Activated CD4-positive, alpha-beta memory T cell treated with anti-CD3 and anti-CD28 coated beads, Interleukin-2, amount 10 ng/mL, durations not matched to agents 7 days and 5 days (primary cell): ENCODE results near the gene PDE8A. TPM values are rescaled to one million over a fixed set of nuclear protein-coding genes. Genes with fewer than 3 reads are reported as not detected.

Experiments used
- CTCF ChIA-PET: fragments of 350-600 bp; sonication (Branson Sonifier 250); formaldehyde crosslinking; loops from one replicate; lab custom pipeline; 2021; ENCODE audit warnings: antibody characterized with exemption, inconsistent platforms; lab: Charles Lee
- POLR2A ChIA-PET: fragments of 350-600 bp; sonication (Branson Sonifier 250); formaldehyde crosslinking; loops from one replicate; lab custom pipeline; 2021; ENCODE audit warnings: antibody characterized with exemption; lab: Charles Lee
- DNase-seq: peaks from one replicate; pipeline ENCODE4 v3.0.0-alpha.2; 2020
- H3K27ac Mint-ChIP-seq: one replicate; pipeline ENCODE4 v1.8.0; 2021; ENCODE audit warnings: mild to moderate bottlenecking, mixed read lengths
- H3K27me3 Mint-ChIP-seq: one replicate; pipeline ENCODE4 v1.8.0; 2021; ENCODE audit warnings: mixed read lengths
- H3K36me3 Mint-ChIP-seq: one replicate; pipeline ENCODE4 v1.8.0; 2021; ENCODE audit warnings: low read depth, mixed read lengths
- H3K4me1 Mint-ChIP-seq: one replicate; pipeline ENCODE4 v1.8.0; 2021; ENCODE audit warnings: mixed read lengths
- H3K4me3 Mint-ChIP-seq: one replicate; pipeline ENCODE4 v1.8.0; 2021; ENCODE audit warnings: mild to moderate bottlenecking, mixed read lengths
- H3K9me3 Mint-ChIP-seq: one replicate; pipeline ENCODE4 v1.8.0; 2021; ENCODE audit warnings: mixed read lengths
- total RNA-seq, 2 experiments: library from RNA; stranded (reverse); gene quantifications; one replicate each; pipeline ENCODE4 v1.2.3, GENCODE V29; 2021

Gene PDE8A
- total RNA-seq: 10 to 100 TPM; 24.4 to 25.1 TPM

- peak; percentile 67 for DNase-seq
- Mint-ChIP-seq H3K4me1 (peaks cover 54% of the 10 kb centered on the region), H3K27me3 (peaks cover 5% of the 10 kb centered on the region), H3K9me3 (no peaks in the 10 kb centered on the region), H3K4me3 (peak within 1 kb of the TSS; percentile 96), H3K27ac (peak within 1 kb of the TSS; percentile 94), H3K36me3 (peaks cover 5% of the 10 kb centered on the region)
- ChIA-PET POLR2A (interaction anchor here (0.8 to 2.4 kb wide), 15 partner anchors 10 to 411 kb away, joined by 3 to 17 read pairs (median 4); no protein-coding TSS in a partner anchor), CTCF (interaction anchor here (1.2 to 1.8 kb wide), 2 partner anchors 45 to 383 kb away, joined by 3 to 6 read pairs; no protein-coding TSS in a partner anchor)
Observed at GRCh38 chr15:84981711-84982300, at the start of gene PDE8A. PDE8A (plus strand) TSS chr15:84981856; CDS start chr15:84982163, 307 bp downstream.

GRCh38 chr15:84934942-84935729, 46.5 kb upstream of the PDE8A start:
- CTCF ChIA-PET: no interaction called here
- H3K4me1 Mint-ChIP-seq: peaks cover 2% of the 10 kb centered on the region
- peaks cover 11% of the 10 kb centered on the region for H3K27me3 Mint-ChIP-seq

GRCh38 chr15:84937144-84937543, 44.5 kb upstream of the PDE8A start:
- H3K27ac Mint-ChIP-seq: no peak overlapping the region
- no peaks in the 10 kb centered on the region for H3K36me3 Mint-ChIP-seq
- DNase-seq: no peak
- H3K4me3 Mint-ChIP-seq: no peak overlapping the region
- no peaks in the 10 kb centered on the region for H3K9me3 Mint-ChIP-seq
- CTCF ChIA-PET: interaction anchor here (1.0 kb wide), 1 partner anchor 45 kb away, joined by 3 read pairs; the partner anchor contains the start of gene PDE8A
- POLR2A ChIA-PET: no interaction called here
- H3K4me1 Mint-ChIP-seq: peaks cover 2% of the 10 kb centered on the region
- peaks cover 13% of the 10 kb centered on the region for H3K27me3 Mint-ChIP-seq

More at GRCh38 chr15:84934942-84935729, 46.5 kb upstream of the PDE8A start:
- POLR2A ChIA-PET: no interaction called here
- Mint-ChIP-seq H3K9me3 (no peaks in the 10 kb centered on the region), H3K27ac (no peak overlapping the region), H3K36me3 (no peaks in the 10 kb centered on the region), H3K4me3 (no peak overlapping the region)
- no peak for DNase-seq

GRCh38 chr15:84938726-84939125, 42.9 kb upstream of the PDE8A start:
- Mint-ChIP-seq H3K4me3 (no peak overlapping the region), H3K9me3 (no peaks in the 10 kb centered on the region), H3K36me3 (no peaks in the 10 kb centered on the region), H3K4me1 (peaks cover 2% of the 10 kb centered on the region), H3K27ac (no peak overlapping the region), H3K27me3 (peaks cover 13% of the 10 kb centered on the region)
- CTCF ChIA-PET: no interaction called here
- POLR2A ChIA-PET: no interaction called here
- no peak for DNase-seq

- no peaks in the 10 kb centered on the region for H3K9me3 Mint-ChIP-seq
- H3K27me3 Mint-ChIP-seq: peaks cover 13% of the 10 kb centered on the region
- POLR2A ChIA-PET: interaction anchor here (0.6 kb wide), 1 partner anchor 10 kb away, joined by 3 read pairs; no protein-coding TSS in a partner anchor
- peaks cover 2% of the 10 kb centered on the region for H3K4me1 Mint-ChIP-seq
- no peak for DNase-seq
- no peaks in the 10 kb centered on the region for H3K36me3 Mint-ChIP-seq
- H3K27ac Mint-ChIP-seq: no peak overlapping the region
- CTCF ChIA-PET: interaction anchor here (0.7 to 1.3 kb wide), 3 partner anchors 12 to 352 kb away, joined by 3 to 4 read pairs (median 3); no protein-coding TSS in a partner anchor
- no peak overlapping the region for H3K4me3 Mint-ChIP-seq
Observed at GRCh38 chr15:84940399-84940798, 41.3 kb upstream of the PDE8A start.

GRCh38 chr15:84942456-84942855, 39.2 kb upstream of the PDE8A start:
- Mint-ChIP-seq H3K36me3 (no peaks in the 10 kb centered on the region), H3K27ac (no peak overlapping the region), H3K4me3 (no peak overlapping the region), H3K27me3 (peaks cover 11% of the 10 kb centered on the region), H3K9me3 (no peaks in the 10 kb centered on the region), H3K4me1 (no peaks in the 10 kb centered on the region)
- DNase-seq: no peak
- POLR2A ChIA-PET: interaction anchor here (0.6 to 0.7 kb wide), 2 partner anchors 60 to 131 kb away, joined by 3 read pairs; no protein-coding TSS in a partner anchor
- CTCF ChIA-PET: no interaction called here

- Mint-ChIP-seq H3K36me3 (no peaks in the 10 kb centered on the region), H3K4me3 (no peak overlapping the region), H3K27ac (no peak overlapping the region), H3K9me3 (no peaks in the 10 kb centered on the region), H3K4me1 (no peaks in the 10 kb centered on the region), H3K27me3 (peaks cover 8% of the 10 kb centered on the region)
- CTCF ChIA-PET: no interaction called here
- no peak for DNase-seq
- POLR2A ChIA-PET: no interaction called here
Observed at GRCh38 chr15:84944311-84944710, 37.3 kb upstream of the PDE8A start.

GRCh38 chr15:84944861-84945260, 36.8 kb upstream of the PDE8A start:
- H3K27ac Mint-ChIP-seq: no peak overlapping the region
- peaks cover 10% of the 10 kb centered on the region for H3K27me3 Mint-ChIP-seq
- H3K4me1 Mint-ChIP-seq: no peaks in the 10 kb centered on the region
- H3K4me3 Mint-ChIP-seq: no peak overlapping the region
- CTCF ChIA-PET: no interaction called here
- no peak for DNase-seq
- no peaks in the 10 kb centered on the region for H3K9me3 Mint-ChIP-seq
- H3K36me3 Mint-ChIP-seq: no peaks in the 10 kb centered on the region
- POLR2A ChIA-PET: no interaction called here

GRCh38 chr15:84946772-84947489, 34.7 kb upstream of the PDE8A start:
- H3K4me3 Mint-ChIP-seq: no peak overlapping the region
- H3K36me3 Mint-ChIP-seq: no peaks in the 10 kb centered on the region
- H3K27ac Mint-ChIP-seq: no peak overlapping the region
- peaks cover 8% of the 10 kb centered on the region for H3K27me3 Mint-ChIP-seq
- CTCF ChIA-PET: interaction anchor here (1.2 kb wide), 1 partner anchor 376 kb away, joined by 3 read pairs; no protein-coding TSS in a partner anchor
- H3K4me1 Mint-ChIP-seq: no peaks in the 10 kb centered on the region
- no peaks in the 10 kb centered on the region for H3K9me3 Mint-ChIP-seq
- DNase-seq: no peak
- POLR2A ChIA-PET: no interaction called here

- Mint-ChIP-seq H3K27me3 (peaks cover 8% of the 10 kb centered on the region), H3K9me3 (no peaks in the 10 kb centered on the region), H3K27ac (no peak overlapping the region), H3K36me3 (no peaks in the 10 kb centered on the region), H3K4me3 (no peak overlapping the region), H3K4me1 (no peaks in the 10 kb centered on the region)
- ChIA-PET POLR2A (no interaction called here), CTCF (no interaction called here)
- DNase-seq: no peak
Observed at GRCh38 chr15:84947947-84948830, 33.5 kb upstream of the PDE8A start.

GRCh38 chr15:84949043-84949442, 32.6 kb upstream of the PDE8A start:
- ChIA-PET CTCF (no interaction called here), POLR2A (no interaction called here)
- Mint-ChIP-seq H3K36me3 (no peaks in the 10 kb centered on the region), H3K4me3 (no peak overlapping the region), H3K9me3 (no peaks in the 10 kb centered on the region), H3K4me1 (no peaks in the 10 kb centered on the region), H3K27me3 (peaks cover 8% of the 10 kb centered on the region), H3K27ac (no peak overlapping the region)
- no peak for DNase-seq
